ENCODE results near the gene PRRT4. TPM values are rescaled to one million over a fixed set of nuclear protein-coding genes. Genes with fewer than 3 reads are reported as not detected.

PRRT4 gene
- polyA plus RNA-seq, 1 donor (not counting 4 experiments of a cell fraction or from before 2014, with no cell fraction given), result 0.12 TPM

DNA sequence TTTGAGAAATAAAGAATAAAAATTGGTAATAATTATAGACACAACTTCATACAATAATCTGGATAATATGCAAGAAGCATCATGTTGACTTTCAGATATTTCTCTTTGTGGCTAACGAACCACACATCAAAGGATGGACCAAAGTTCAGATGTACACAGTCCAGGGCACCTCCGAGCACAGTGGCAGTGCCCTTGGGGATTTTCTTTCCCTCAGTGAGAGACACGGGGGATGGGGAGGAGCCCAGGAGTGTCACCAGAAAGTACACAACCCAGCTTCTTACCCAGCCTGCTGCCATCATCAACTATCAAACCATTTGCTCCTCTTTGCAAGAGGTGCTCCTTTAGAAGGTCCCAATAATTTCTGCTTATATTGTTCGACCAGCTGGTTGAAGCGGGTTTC is 51.0 kb downstream of the PRRT4 start:
- peaks cover 30 to 49% of the 10 kb centered on the region in 2 experiments for H3K36me3 ChIP-seq (ENCODE audit: control insufficient read depth in 2 of 2, extremely low read depth in 1 of 2, insufficient read depth in 2 of 2, low read length in 2 of 2)
- H3K79me2 ChIP-seq (ENCODE audit: control insufficient read depth, insufficient read depth, low read length), result no peaks in the 10 kb centered on the region
- H3K4me2 ChIP-seq (ENCODE audit: control insufficient read depth, extremely low read depth, insufficient read depth, low read depth, low read length), result no peak overlapping the region
- dilution Hi-C loops (cut with MboI; ENCODE audit: extremely low pct_ligation_motif_present, low sequenced_read_pairs), result no loop called here
- H3K27me3 ChIP-seq (ENCODE audit: control insufficient read depth, extremely low read depth, insufficient read depth, low read length), result no peaks in the 10 kb centered on the region
- H3K9ac ChIP-seq (ENCODE audit: control insufficient read depth, extremely low read depth, insufficient read depth, low read length), result no peak overlapping the region
- no peaks in the 10 kb centered on the region for H3K9me3 ChIP-seq (ENCODE audit: control insufficient read depth, low read depth, low read length)
- TF ChIP-seq, protein P1, sequence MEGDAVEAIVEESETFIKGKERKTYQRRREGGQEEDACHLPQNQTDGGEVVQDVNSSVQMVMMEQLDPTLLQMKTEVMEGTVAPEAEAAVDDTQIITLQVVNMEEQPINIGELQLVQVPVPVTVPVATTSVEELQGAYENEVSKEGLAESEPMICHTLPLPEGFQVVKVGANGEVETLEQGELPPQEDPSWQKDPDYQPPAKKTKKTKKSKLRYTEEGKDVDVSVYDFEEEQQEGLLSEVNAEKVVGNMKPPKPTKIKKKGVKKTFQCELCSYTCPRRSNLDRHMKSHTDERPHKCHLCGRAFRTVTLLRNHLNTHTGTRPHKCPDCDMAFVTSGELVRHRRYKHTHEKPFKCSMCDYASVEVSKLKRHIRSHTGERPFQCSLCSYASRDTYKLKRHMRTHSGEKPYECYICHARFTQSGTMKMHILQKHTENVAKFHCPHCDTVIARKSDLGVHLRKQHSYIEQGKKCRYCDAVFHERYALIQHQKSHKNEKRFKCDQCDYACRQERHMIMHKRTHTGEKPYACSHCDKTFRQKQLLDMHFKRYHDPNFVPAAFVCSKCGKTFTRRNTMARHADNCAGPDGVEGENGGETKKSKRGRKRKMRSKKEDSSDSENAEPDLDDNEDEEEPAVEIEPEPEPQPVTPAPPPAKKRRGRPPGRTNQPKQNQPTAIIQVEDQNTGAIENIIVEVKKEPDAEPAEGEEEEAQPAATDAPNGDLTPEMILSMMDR (optimal IDR thresholded peaks at IDR 0.05 in 1 of 3, IDR thresholded peaks at IDR 0.05 in 1 of 3, conservative IDR thresholded peaks at IDR 0.05 in 1 of 3; ENCODE audit: extremely low read depth in 1 of 3, insufficient read depth in 2 of 3, low read length in 3 of 3), result no peak
- no peak for TF ChIP-seq EZH2 (IDR thresholded peaks at IDR 0.05; ENCODE audit: low read length)
- no peak overlapping the region for H3K4me3 ChIP-seq (ENCODE audit: control insufficient read depth in 2 of 3, extremely low read depth in 1 of 3, insufficient read depth in 2 of 3, low read depth in 1 of 3, low read length in 3 of 3)
- no peak for DNase-seq (ENCODE audit: low read depth, low spot score)
- no peaks in the 10 kb centered on the region for H4K20me1 ChIP-seq (ENCODE audit: control insufficient read depth, extremely low read depth, insufficient read depth, low read length)
- FAIRE-seq, result no peak
- no peak overlapping the region for H3K27ac ChIP-seq (ENCODE audit: control insufficient read depth, insufficient read depth, low read length)
- no peak overlapping the region for H2AFZ ChIP-seq (ENCODE audit: control insufficient read depth, low read length)
- H3K9me1 ChIP-seq (ENCODE audit: control insufficient read depth, extremely low read depth, insufficient read depth, low read length), result no peaks in the 10 kb centered on the region
- H3K4me1 ChIP-seq (ENCODE audit: control insufficient read depth, extremely low read depth, insufficient read depth, low read length), result no peaks in the 10 kb centered on the region

DNA sequence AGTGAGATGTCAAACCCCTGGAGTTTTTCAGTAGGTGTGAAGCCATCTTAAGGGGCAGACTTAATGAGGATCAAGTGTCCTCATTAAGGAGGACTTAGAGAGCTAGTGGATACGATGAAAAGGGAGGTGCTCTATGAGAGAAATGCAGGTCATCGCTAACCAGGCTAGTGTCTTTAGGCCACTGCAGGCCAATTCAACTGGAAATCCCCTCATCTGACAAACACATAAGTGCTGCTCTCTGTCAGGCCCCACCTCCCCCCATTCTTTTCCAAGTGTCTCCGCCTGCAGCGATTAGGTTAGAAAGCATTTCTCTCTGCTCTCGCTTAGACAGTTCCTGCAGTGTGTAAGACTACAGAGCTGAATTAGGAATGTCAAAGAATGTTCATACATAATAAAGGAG is 51.5 kb downstream of the PRRT4 start:
- H3K4me3 ChIP-seq (ENCODE audit: control insufficient read depth in 2 of 3, extremely low read depth in 1 of 3, insufficient read depth in 2 of 3, low read depth in 1 of 3, low read length in 3 of 3), result no peak overlapping the region

More for the DNA sequence above, 51.5 kb downstream of the PRRT4 start:
- Histone ChIP-seq H3K36me3 (ENCODE audit: control insufficient read depth in 2 of 2, extremely low read depth in 1 of 2, insufficient read depth in 2 of 2, low read length in 2 of 2) (peaks cover 30 to 49% of the 10 kb centered on the region in 2 experiments), H3K9ac (ENCODE audit: control insufficient read depth, extremely low read depth, insufficient read depth, low read length) (no peak overlapping the region), H3K27ac (ENCODE audit: control insufficient read depth, insufficient read depth, low read length) (no peak overlapping the region), H3K4me2 (ENCODE audit: control insufficient read depth, extremely low read depth, insufficient read depth, low read depth, low read length) (no peak overlapping the region), H3K9me3 (ENCODE audit: control insufficient read depth, low read depth, low read length) (no peaks in the 10 kb centered on the region), H3K79me2 (ENCODE audit: control insufficient read depth, insufficient read depth, low read length) (no peaks in the 10 kb centered on the region), H2AFZ (ENCODE audit: control insufficient read depth, low read length) (no peak overlapping the region), H3K4me1 (ENCODE audit: control insufficient read depth, extremely low read depth, insufficient read depth, low read length) (no peaks in the 10 kb centered on the region), H3K27me3 (ENCODE audit: control insufficient read depth, extremely low read depth, insufficient read depth, low read length) (no peaks in the 10 kb centered on the region), H3K9me1 (ENCODE audit: control insufficient read depth, extremely low read depth, insufficient read depth, low read length) (no peaks in the 10 kb centered on the region), H4K20me1 (ENCODE audit: control insufficient read depth, extremely low read depth, insufficient read depth, low read length) (no peaks in the 10 kb centered on the region)
- dilution Hi-C loops (cut with MboI; ENCODE audit: extremely low pct_ligation_motif_present, low sequenced_read_pairs), result no loop called here
- DNase-seq (ENCODE audit: low read depth, low spot score), result no peak
- no peak for FAIRE-seq
- TF ChIP-seq EZH2 (IDR thresholded peaks at IDR 0.05; ENCODE audit: low read length), result no peak
- TF ChIP-seq, protein P1 (optimal IDR thresholded peaks at IDR 0.05 in 1 of 3, IDR thresholded peaks at IDR 0.05 in 1 of 3, conservative IDR thresholded peaks at IDR 0.05 in 1 of 3; ENCODE audit: extremely low read depth in 1 of 3, insufficient read depth in 2 of 3, low read length in 3 of 3), result no peak
